A549 (cell line): ENCODE measurements around the gene ACOT11. TPM values are rescaled to one million over a fixed set of nuclear protein-coding genes. Genes with fewer than 3 reads are reported as not detected.

ENCODE experiments used
- ATAC-seq, 2 experiments: fragments of 200-7000 bp in 1 of 2; fragments of >200 bp in 1 of 2; cut with Nextera tagmentation in 1 of 2; cut with Tn5 transposase in 1 of 2; 3 replicates each; pipeline versions ENCODE4 v1.8.0 to v1.9.1; 2018 to 2020; ENCODE audit warnings: mild to moderate bottlenecking in 1 of 2, moderate library complexity in 1 of 2
- CTCF ChIA-PET: fragments of 300-600 bp; sonication (Branson Sonifier 250); formaldehyde crosslinking; extraction: SDS; loops from one replicate; lab custom pipeline; 2021; ENCODE audit warnings: antibody characterized with exemption, inconsistent platforms; lab: Yijun Ruan, JAX
- POLR2A ChIA-PET: fragments of 350-600 bp; formaldehyde crosslinking; extraction: SDS; loops from one replicate; lab custom pipeline; 2021; ENCODE audit warnings: antibody characterized with exemption, inconsistent platforms; lab: Yijun Ruan, JAX
- DNase-seq, 2 experiments: peaks; one replicate each; pipeline versions ENCODE4 v3.0.0 to v3.0.0-alpha.2; 2011 to 2016; ENCODE audit warnings: low read depth in 1 of 2, low spot score in 1 of 2
- FAIRE-seq: peaks from 2 replicates; lab custom pipeline; 2011; peaks lifted over from hg19 to GRCh38; lab: Jason Lieb, UNC
- H3K27ac ChIP-seq, 2 experiments: fragments of >200 bp; sonication (Bioruptor Twin); formaldehyde crosslinking; 3 replicates each; pipeline ENCODE4 v1.5.1; 2016 to 2017
- H3K4me1 ChIP-seq: fragments of >200 bp; sonication (Bioruptor Twin); formaldehyde crosslinking; 3 replicates; pipeline ENCODE4 v1.6.1; 2016
- H3K4me2 ChIP-seq: fragments of >200 bp; sonication (Bioruptor Twin); formaldehyde crosslinking; 3 replicates; pipeline ENCODE4 v1.6.1; 2016
- H3K4me3 ChIP-seq: fragments of >200 bp; sonication (Bioruptor Twin); formaldehyde crosslinking; 3 replicates; pipeline ENCODE4 v1.5.1; 2016
- H3K9me3 ChIP-seq: fragments of >200 bp; sonication (Bioruptor Twin); formaldehyde crosslinking; 3 replicates; pipeline ENCODE4 v1.6.1; 2016
- ATOH8 ChIP-seq: fragments of 250-450 bp; sonication (Bioruptor Pico); IDR thresholded peaks from 2 replicates; pipeline ENCODE4 v1.5.0; 2020; ENCODE audit warnings: low read depth, mild to moderate bottlenecking, moderate library complexity
- CBX2 ChIP-seq: fragments of 200-600 bp; sonication (generic); IDR thresholded peaks from 2 replicates; pipeline ENCODE4 v1.6.1; 2016; ENCODE audit warnings: low read depth, mild to moderate bottlenecking, borderline replicate concordance
- CHD4 ChIP-seq: fragments of 200-600 bp; sonication (generic); IDR thresholded peaks from 2 replicates; pipeline ENCODE4 v1.6.1; 2016; ENCODE audit warnings: antibody characterized with exemption, mild to moderate bottlenecking, borderline replicate concordance
- CTCF ChIP-seq: fragments of >200 bp; sonication (Bioruptor Twin); formaldehyde crosslinking; IDR thresholded peaks from 3 replicates; pipeline ENCODE4 v1.5.1; 2016
- EHMT2 ChIP-seq: fragments of 200-600 bp; sonication (generic); IDR thresholded peaks from 2 replicates; pipeline ENCODE4 v1.6.1; 2016; ENCODE audit warnings: antibody characterized with exemption, low read depth, mild to moderate bottlenecking, moderate library complexity
- ESRRA ChIP-seq: fragments of 150-350 bp; IDR thresholded peaks from 2 replicates; pipeline ENCODE4 v1.6.1; 2014; ENCODE audit warnings: mild to moderate bottlenecking, low read length, borderline replicate concordance
- FOSB ChIP-seq: fragments of 250-450 bp; sonication (Bioruptor Pico); IDR thresholded peaks from 2 replicates; pipeline ENCODE4 v1.5.0; 2020; ENCODE audit warnings: mild to moderate bottlenecking, moderate library complexity
- FOXS1 ChIP-seq: fragments of 250-450 bp; sonication (Bioruptor Pico); IDR thresholded peaks from 2 replicates; pipeline ENCODE4 v1.5.0; 2020; ENCODE audit warnings: mild to moderate bottlenecking, moderate library complexity
- GATA3 ChIP-seq: IDR thresholded peaks from 2 replicates; pipeline ENCODE4 v1.6.1; 2012; ENCODE audit warnings: borderline replicate concordance
- HES2 ChIP-seq: fragments of >200 bp; sonication (Bioruptor Twin); formaldehyde crosslinking; IDR thresholded peaks from 2 replicates; pipeline ENCODE4 v1.6.1; 2016
- HMGXB4 ChIP-seq: fragments of 250-450 bp; sonication (Bioruptor Pico); IDR thresholded peaks from 2 replicates; pipeline ENCODE4 v1.5.0; 2021; ENCODE audit warnings: mild to moderate bottlenecking, moderate library complexity, borderline replicate concordance
- HOXB13 ChIP-seq: fragments of 250-450 bp; sonication (Bioruptor Pico); IDR thresholded peaks from 2 replicates; pipeline ENCODE4 v1.5.0; 2020; ENCODE audit warnings: low read depth, mild to moderate bottlenecking, moderate library complexity
- HOXB5 ChIP-seq: fragments of 250-450 bp; sonication (Bioruptor Pico); IDR thresholded peaks from 2 replicates; pipeline ENCODE4 v1.5.0; 2020; ENCODE audit warnings: mild to moderate bottlenecking, moderate library complexity
- JUN ChIP-seq, 2 experiments: fragments of >200 bp; sonication (Bioruptor Twin); formaldehyde crosslinking; IDR thresholded peaks; 2 replicates in 1 of 2; 3 replicates in 1 of 2; pipeline ENCODE4 v1.6.1; 2016 to 2017
- JUNB ChIP-seq: fragments of >200 bp; sonication (Bioruptor Twin); formaldehyde crosslinking; IDR thresholded peaks from 2 replicates; pipeline ENCODE4 v1.6.1; 2016
- KDM1A ChIP-seq: fragments of 200-600 bp; sonication (generic); IDR thresholded peaks from 2 replicates; pipeline ENCODE4 v1.6.1; 2016; ENCODE audit warnings: low read depth, mild to moderate bottlenecking
- MAFK ChIP-seq: fragments of 450-650 bp; IDR thresholded peaks from 2 replicates; pipeline ENCODE4 v1.6.1; 2014; ENCODE audit not compliant: partially characterized antibody
- NR3C1 ChIP-seq: fragments of >200 bp; sonication (Bioruptor Twin); formaldehyde crosslinking; IDR thresholded peaks from 3 replicates; pipeline ENCODE4 v1.6.1; 2017
- PHF8 ChIP-seq: fragments of 200-600 bp; sonication (generic); IDR thresholded peaks from 2 replicates; pipeline ENCODE4 v1.6.1; 2016; ENCODE audit warnings: low read depth, mild to moderate bottlenecking, antibody characterized with exemption, moderate library complexity, borderline replicate concordance
- RAD21 ChIP-seq, 2 experiments: fragments of >200 bp in 1 of 2; sonication (Bioruptor Twin) in 1 of 2; formaldehyde crosslinking in 1 of 2; IDR thresholded peaks in 1 of 2; conservative IDR thresholded peaks in 1 of 2; 2 replicates in 1 of 2; 3 replicates in 1 of 2; pipeline ENCODE4 v1.6.1; 2012 to 2018; ENCODE audit warnings: inconsistent platforms in 1 of 2
- REST ChIP-seq: fragments of 200-600 bp; sonication (generic); IDR thresholded peaks from 2 replicates; pipeline ENCODE4 v1.6.1; 2016; ENCODE audit warnings: antibody characterized with exemption, mild to moderate bottlenecking, moderate library complexity
- SMC3 ChIP-seq: fragments of >200 bp; sonication (Bioruptor Twin); formaldehyde crosslinking; IDR thresholded peaks from 3 replicates; pipeline ENCODE4 v1.6.1; 2018; ENCODE audit warnings: inconsistent platforms
- SREBF2 ChIP-seq: fragments of 450-650 bp; IDR thresholded peaks from 2 replicates; pipeline ENCODE4 v1.6.1; 2014; ENCODE audit warnings: mild to moderate bottlenecking, moderate library complexity
- TFCP2L1 ChIP-seq: fragments of 250-450 bp; sonication (Bioruptor Pico); IDR thresholded peaks from 2 replicates; pipeline ENCODE4 v1.5.0; 2021; ENCODE audit warnings: mild to moderate bottlenecking
- TP53 ChIP-seq: fragments of 250-450 bp; sonication (Bioruptor Pico); IDR thresholded peaks from 2 replicates; pipeline ENCODE4 v1.5.0; 2021; ENCODE audit warnings: mild to moderate bottlenecking, moderate library complexity
- WGBS: methylation state at CpG from one replicate; pipeline ENCODE4 v1.1.6; 2017; ENCODE audit errors: missing lambda C conversion rate; 5-methylcytosine and 5-hydroxymethylcytosine counted together
- polyA plus RNA-seq, 4 experiments: library from polyadenylated mRNA; depleted of rRNA in 3 of 4; stranded (reverse); fragments of >200 nt; fragmentation: RNase III in 1 of 4; extraction: RNeasy Plus Mini Kit Qiagen cat#74134 plus additional on column Dnase treatment in 1 of 4; gene quantifications; 2 replicates in 3 of 4; 3 replicates in 1 of 4; pipeline ENCODE4 v1.2.3, GENCODE V29; 2011 to 2017

ACOT11 gene
- polyA plus RNA-seq, 2 of the 4 experiments (the other 2 are of a cell fraction) = 1.7 TPM

GRCh38 chr1:54506594-54506993 lies 41.4 kb upstream of the ACOT11 start (continued):
- no peak for TF ChIP-seq HMGXB4 (CRISPR knock-in tag)
- TF ChIP-seq JUN (IDR thresholded peaks at IDR 0.05) = no peak
- TF ChIP-seq, all 56 proteins: peak for 0

- Histone ChIP-seq H3K4me3 (no peak overlapping the region), H3K4me2 (no peak overlapping the region), H3K27ac (no peak overlapping the region)
- POLR2A ChIA-PET = no interaction called here
- no peak for TF ChIP-seq GATA3
- TF ChIP-seq SMC3 = no peak
- TF ChIP-seq NR3C1 = no peak
- TF ChIP-seq KDM1A = no peak
- no peak for TF ChIP-seq MAFK
- no peak for TF ChIP-seq REST
- TF ChIP-seq HES2 = no peak
- no peak for TF ChIP-seq JUNB
- no peak for TF ChIP-seq FOXS1 (CRISPR knock-in tag)
- TF ChIP-seq, all 56 proteins: peak for 0
- CTCF ChIA-PET = interaction anchor here (0.6 kb wide), 1 partner anchor 179 kb away, joined by 4 read pairs; no protein-coding TSS in a partner anchor
- Histone ChIP-seq H3K4me1 (no peaks in the 10 kb centered on the region), H3K9me3 (no peaks in the 10 kb centered on the region)
- ATAC-seq (no peak), FAIRE-seq (no peak), DNase-seq (no peak)
- WGBS = 81% methylated on average over 11 of the region's 17 CpGs
Observed at GRCh38 chr1:54507033-54507870, 40.8 kb upstream of the ACOT11 start.

GRCh38 chr1:54510715-54511270 lies 37.2 kb upstream of the ACOT11 start:
- FAIRE-seq (no peak), ATAC-seq (no peak), DNase-seq (no peak)
- ChIA-PET CTCF (interaction anchor here (1.2 kb wide), 1 partner anchor 21 kb away, joined by 4 read pairs; no protein-coding TSS in a partner anchor), POLR2A (no interaction called here)
- Histone ChIP-seq H3K27ac (no peak overlapping the region), H3K4me1 (no peaks in the 10 kb centered on the region), H3K9me3 (no peaks in the 10 kb centered on the region), H3K4me3 (no peak overlapping the region), H3K4me2 (no peak overlapping the region)
- WGBS = 63% methylated on average over 2 of the region's 3 CpGs
- TF ChIP-seq FOSB (no peak), PHF8 (no peak), NR3C1 (no peak), HOXB5 (CRISPR knock-in tag) (no peak), SREBF2 (no peak), GATA3 (no peak), CTCF (no peak), RAD21 (conservative IDR thresholded peaks at IDR 0.05 in 1 of 2, IDR thresholded peaks at IDR 0.05 in 1 of 2) (no peak), CHD4 (no peak), TP53 (CRISPR knock-in tag) (no peak), ESRRA (no peak), EHMT2 (no peak), HOXB13 (CRISPR knock-in tag) (no peak), CBX2 (no peak), JUNB (no peak), TFCP2L1 (CRISPR knock-in tag) (no peak), ATOH8 (CRISPR knock-in tag) (no peak)
